A549 treated with ZK216348 at 1 μM for 4 hours (cell line): ENCODE results near the gene PMIS2. TPM values are rescaled to one million over a fixed set of nuclear protein-coding genes. Genes with fewer than 3 reads are reported as not detected.

Source experiments
- total RNA-seq: library from RNA; stranded (reverse); fragments of 200-300 nt; extraction: Qiagen RNA extraction; gene quantifications from 5 replicates; pipeline ENCODE4 v1.2.3, GENCODE V29; 2022; ENCODE audit warnings: low read depth

The PMIS2 gene
- total RNA-seq: not detected in 5 replicates

GRCh38 chr19:35585848-35586247, at the start of gene PMIS2:
Gene PMIS2 (plus strand): TSS chr19:35586173. CDS start chr19:35586260, 87 bp downstream.

GRCh38 chr19:35545001-35545854, 40.7 kb upstream of the PMIS2 start, which contains the start of gene TMEM147:
Gene TMEM147 (plus strand): TSS chr19:35545626. CDS start chr19:35545740, 114 bp downstream.

GRCh38 chr19:35563207-35563829, 22.7 kb upstream of the PMIS2 start, which contains the start of gene ATP4A:
Gene ATP4A (minus strand): TSS chr19:35563658. CDS start chr19:35563629, 29 bp downstream.

DNA sequence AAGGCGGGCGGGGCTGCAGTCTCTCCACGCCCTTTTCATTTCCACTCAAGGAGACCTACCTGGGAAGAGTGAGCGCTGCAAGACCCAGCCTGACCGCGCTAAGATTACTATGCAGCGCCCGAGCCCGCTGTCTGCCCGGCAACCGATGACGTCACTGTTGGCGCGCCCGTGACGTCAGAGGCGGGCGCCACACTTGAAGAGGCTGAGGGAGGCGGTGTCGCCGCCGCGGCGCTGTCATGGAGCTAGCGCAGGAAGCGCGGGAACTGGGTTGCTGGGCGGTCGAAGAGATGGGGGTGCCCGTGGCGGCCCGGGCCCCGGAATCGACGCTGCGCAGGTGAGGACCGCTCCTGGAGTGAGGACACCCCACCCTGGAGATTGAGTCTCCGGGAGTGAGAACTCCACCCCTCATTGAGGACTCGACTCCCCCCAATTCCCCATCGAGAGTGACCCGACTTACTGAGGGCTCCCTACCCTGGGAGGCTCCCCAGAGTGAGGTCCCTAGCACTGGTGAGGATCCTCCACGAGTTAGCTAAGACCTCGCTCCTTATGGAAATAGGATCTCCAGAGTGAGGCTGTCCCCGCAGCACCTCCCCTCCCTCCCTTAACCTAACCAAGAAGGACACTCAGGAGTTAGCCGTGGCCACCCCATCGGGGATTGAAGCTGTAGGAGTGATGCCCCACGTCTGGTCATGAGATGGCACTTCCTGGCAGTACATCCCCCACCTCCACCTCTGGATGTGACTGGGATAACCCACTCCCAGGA, 26.8 kb downstream of the PMIS2 start, which contains the start of gene HAUS5:
TSS of gene HAUS5 (plus strand) at position 177 of the 763 bp plus-strand sequence. CDS start at position 237, 60 bp downstream.

DNA sequence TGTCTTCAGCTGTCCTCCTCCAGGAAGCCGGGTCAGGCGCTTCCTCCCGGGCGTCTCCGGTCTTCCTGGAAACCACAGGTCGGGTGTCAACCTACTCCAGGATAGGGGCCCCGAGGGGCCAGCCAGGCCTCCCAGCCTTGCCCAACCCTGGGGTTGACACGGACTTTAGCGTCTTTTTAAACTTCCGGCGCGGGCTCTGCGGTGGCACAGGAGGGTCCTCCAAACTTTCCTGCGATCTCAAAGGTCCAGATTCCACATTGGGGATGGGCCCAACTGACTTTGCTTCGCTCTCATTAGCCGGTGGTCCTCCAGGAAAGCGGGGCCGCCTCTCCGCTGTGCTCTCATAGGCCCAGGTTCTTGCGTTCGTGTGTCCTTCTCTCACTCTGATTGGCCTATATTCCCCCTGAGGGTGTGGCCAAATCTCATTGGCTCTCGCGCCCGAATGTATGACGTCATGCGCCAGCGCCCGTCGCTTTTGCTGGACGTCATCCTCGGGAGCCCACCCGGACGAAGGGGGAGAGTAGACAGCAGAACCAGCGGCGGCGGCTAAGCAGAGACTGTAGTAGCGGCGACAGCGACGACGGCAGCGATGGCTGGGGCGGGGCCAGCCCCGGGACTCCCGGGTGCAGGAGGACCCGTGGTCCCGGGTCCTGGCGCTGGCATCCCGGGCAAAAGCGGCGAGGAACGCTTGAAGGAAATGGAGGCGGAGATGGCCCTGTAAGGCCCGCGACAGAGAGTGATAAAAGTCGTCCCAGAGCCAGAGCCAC, 42.8 kb downstream of the PMIS2 start, which contains the start of gene RBM42:
TSS of gene RBM42 (plus strand) at position 472 of the 767 bp plus-strand sequence. CDS start at position 590, 118 bp downstream.

Other genes starting within 250 kb of the PMIS2 start
- not detected in 5 replicates for gene FFAR1, start 238.3 kb upstream of the PMIS2 start, total RNA-seq
- not detected in 5 replicates for gene FFAR3, start 227.7 kb upstream of the PMIS2 start, total RNA-seq
- gene GPR42, start 215.1 kb upstream of the PMIS2 start, total RNA-seq: not detected in 5 replicates
- gene FFAR2, start 137.9 kb upstream of the PMIS2 start, total RNA-seq: not detected in 5 replicates
- not detected in 5 replicates for gene KRTDAP, start 95.7 kb upstream of the PMIS2 start, total RNA-seq
- 26.7 to 44.3 TPM (median 38.3 TPM) in 5 replicates for gene DMKN, start 72.5 kb upstream of the PMIS2 start, total RNA-seq
- 2.6 to 4.4 TPM (median 3.2 TPM) in 5 replicates for gene SBSN, start 57.9 kb upstream of the PMIS2 start, total RNA-seq
- gene GAPDHS, start 52.7 kb upstream of the PMIS2 start, total RNA-seq: not detected in 5 replicates
- 321 to 437 TPM (median 432 TPM) in 5 replicates for gene TMEM147, start 40.5 kb upstream of the PMIS2 start, total RNA-seq
- gene ATP4A, start 22.5 kb upstream of the PMIS2 start, total RNA-seq: not detected in 5 replicates
- gene HAUS5, start 26.6 kb downstream of the PMIS2 start, total RNA-seq: 10.7 to 19.3 TPM (median 15.2 TPM) in 5 replicates
- 125 to 206 TPM (median 199 TPM) in 5 replicates for gene RBM42, start 42.9 kb downstream of the PMIS2 start, total RNA-seq
- 1.1 to 3.1 TPM (median 2.7 TPM) in 5 replicates for gene ETV2, start 55.6 kb downstream of the PMIS2 start, total RNA-seq
- 1,241 to 1,697 TPM (median 1,334 TPM) in 5 replicates for gene COX6B1, start 62.1 kb downstream of the PMIS2 start, total RNA-seq
- 0.46 to 1.2 TPM (median 0.71 TPM) in 5 replicates for gene UPK1A, start 80.3 kb downstream of the PMIS2 start, total RNA-seq
- gene ZBTB32, start 118.4 kb downstream of the PMIS2 start, total RNA-seq: not detected in 5 replicates
- gene KMT2B, start 131.8 kb downstream of the PMIS2 start, total RNA-seq: 37.3 to 66.3 TPM (median 62.5 TPM) in 5 replicates
- gene IGFLR1, start 156.3 kb downstream of the PMIS2 start, total RNA-seq: 11.8 to 15.8 TPM (median 12.5 TPM) in 5 replicates
- gene U2AF1L4, start 159.2 kb downstream of the PMIS2 start, total RNA-seq: 23.9 to 34.9 TPM (median 27.6 TPM) in 5 replicates
- gene PSENEN, start 159.5 kb downstream of the PMIS2 start, total RNA-seq: 243 to 320 TPM (median 282 TPM) in 5 replicates
- 21.9 to 27.2 TPM (median 23.2 TPM) in 5 replicates for gene LIN37, start 162.4 kb downstream of the PMIS2 start, total RNA-seq
- gene HSPB6, start 170.9 kb downstream of the PMIS2 start, total RNA-seq: 0.15 to 0.33 TPM (median 0.25 TPM) in 5 replicates
- 25.9 to 31.4 TPM (median 30.7 TPM) in 5 replicates for gene PROSER3, start 172.0 kb downstream of the PMIS2 start, total RNA-seq
- gene ARHGAP33, start 189.4 kb downstream of the PMIS2 start, total RNA-seq: 3.3 to 8.9 TPM (median 8.1 TPM) in 5 replicates
- gene PRODH2, start 226.7 kb downstream of the PMIS2 start, total RNA-seq: 0.13 to 0.52 TPM (median 0.38 TPM) in 5 replicates